ENCODE data around the gene KIR2DL1. TPM values are rescaled to one million over a fixed set of nuclear protein-coding genes. Genes with fewer than 3 reads are reported as not detected.
"Not testable (repeated sequence)": the region's sequence is repeated elsewhere in the genome, so short reads cannot be mapped to it uniquely, and the experiment has no call there.

Gene KIR2DL1
- polyA plus RNA-seq, 3 donors = not detected

GRCh38 chr19:54738715-54739114 lies 30.9 kb upstream of the KIR2DL1 start:
- Histone ChIP-seq H3K4me3 (replicated peaks in 1 of 3; ENCODE audit: low read depth in 2 of 3, low read length in 3 of 3) (no peak overlapping the region), H3K36me3 (replicated peaks in 1 of 2; ENCODE audit: control insufficient read depth in 1 of 2, insufficient read depth in 2 of 2, low read length in 2 of 2) (no peaks in the 10 kb centered on the region), H4K20me1 (ENCODE audit: insufficient read depth, low read length) (no peaks in the 10 kb centered on the region), H3K9me3 (replicated peaks in 1 of 2; ENCODE audit: control insufficient read depth in 1 of 2, insufficient read depth in 1 of 2, low read length in 2 of 2) (peaks cover 2 to 3% of the 10 kb centered on the region in 2 donors), H3K27me3 (ENCODE audit: control insufficient read depth in 2 of 2, insufficient read depth in 2 of 2, low read length in 2 of 2) (no peaks in the 10 kb centered on the region), H3K9ac (ENCODE audit: insufficient read depth, low read length, poor library complexity, severe bottlenecking) (no peak overlapping the region), H3K4me2 (replicated peaks; ENCODE audit: extremely low read depth, low read length, poor library complexity, severe bottlenecking) (no peak overlapping the region), H3K4me1 (ENCODE audit: control insufficient read depth in 1 of 2, insufficient read depth in 2 of 2, low read length in 2 of 2) (peaks cover 10 to 13% of the 10 kb centered on the region in 2 donors), H2AFZ (ENCODE audit: insufficient read depth, low read depth, low read length, poor library complexity, severe bottlenecking) (no peak overlapping the region), H3K27ac (ENCODE audit: low read depth in 1 of 2, low read length in 2 of 2) (no peak overlapping the region), H3K79me2 (ENCODE audit: insufficient read depth, low read length) (no peaks in the 10 kb centered on the region)
- intact Hi-C loops (cut with micrococcal nuclease) = loop anchor here in 1 of 2 donors (2.0 kb wide), 1 partner anchor 110 kb away; no protein-coding TSS in a partner anchor
- H3K4me1 Mint-ChIP-seq = peaks cover 19% of the 10 kb centered on the region
- H3K36me3 Mint-ChIP-seq = peaks cover 0 to 2% of the 10 kb centered on the region in 2 donors
- no peak overlapping the region for H3K4me3 Mint-ChIP-seq
- TF ChIP-seq CTCF (IDR thresholded peaks at IDR 0.05) = no peak
- 95% methylated on average over 1 of the region's 1 CpG for WGBS (ENCODE audit: insufficient coverage)
- no peak overlapping the region for H3K27ac Mint-ChIP-seq
- no peak for DNase-seq
- H3K27me3 Mint-ChIP-seq (ENCODE audit: low read depth in 3 of 3) = peaks cover 5 to 16% (median 8%) of the 10 kb centered on the region in 3 donors
- peaks cover 3 to 20% (median 12%) of the 10 kb centered on the region in 7 donors for H3K9me3 Mint-ChIP-seq

GRCh38 chr19:54739587-54740497 lies 29.8 kb upstream of the KIR2DL1 start:
- DNase-seq = no peak
- H3K4me2 ChIP-seq (replicated peaks; ENCODE audit: extremely low read depth, low read length, poor library complexity, severe bottlenecking) = no peak overlapping the region
- Mint-ChIP-seq H3K36me3 (peaks cover 0 to 2% of the 10 kb centered on the region in 2 donors), H3K27me3 (ENCODE audit: low read depth in 3 of 3) (peaks cover 5 to 9% (median 7%) of the 10 kb centered on the region in 3 donors), H3K9me3 (peaks cover 0 to 9% (median 2%) of the 10 kb centered on the region in 7 donors), H3K27ac (peak overlapping the region in 1 of 7 donors; percentile 52), H3K4me3 (no peak overlapping the region), H3K4me1 (peaks cover 19% of the 10 kb centered on the region)
- H3K36me3 ChIP-seq (replicated peaks in 1 of 2; ENCODE audit: control insufficient read depth in 1 of 2, insufficient read depth in 2 of 2, low read length in 2 of 2) = no peaks in the 10 kb centered on the region
- no peaks in the 10 kb centered on the region for H3K79me2 ChIP-seq (ENCODE audit: insufficient read depth, low read length)
- no peaks in the 10 kb centered on the region for H3K9me3 ChIP-seq (replicated peaks in 1 of 2; ENCODE audit: control insufficient read depth in 1 of 2, insufficient read depth in 1 of 2, low read length in 2 of 2)
- no peak overlapping the region for H3K4me3 ChIP-seq (replicated peaks in 1 of 3; ENCODE audit: low read depth in 2 of 3, low read length in 3 of 3)
- H3K27ac ChIP-seq (ENCODE audit: low read depth in 1 of 2, low read length in 2 of 2) = no peak overlapping the region
- no peak for TF ChIP-seq CTCF (IDR thresholded peaks at IDR 0.05)
- H3K9ac ChIP-seq (ENCODE audit: insufficient read depth, low read length, poor library complexity, severe bottlenecking) = no peak overlapping the region
- 80% methylated on average over 3 of the region's 13 CpGs for WGBS (ENCODE audit: insufficient coverage)
- H3K4me1 ChIP-seq (ENCODE audit: control insufficient read depth in 1 of 2, insufficient read depth in 2 of 2, low read length in 2 of 2) = peaks cover 10 to 13% of the 10 kb centered on the region in 2 donors
- intact Hi-C loops (cut with micrococcal nuclease) = loop anchor here in 1 of 2 donors (2.0 kb wide), 1 partner anchor 109 kb away; no protein-coding TSS in a partner anchor
- H4K20me1 ChIP-seq (ENCODE audit: insufficient read depth, low read length) = no peaks in the 10 kb centered on the region
- no peaks in the 10 kb centered on the region for H3K27me3 ChIP-seq (ENCODE audit: control insufficient read depth in 2 of 2, insufficient read depth in 2 of 2, low read length in 2 of 2)
- H2AFZ ChIP-seq (ENCODE audit: insufficient read depth, low read depth, low read length, poor library complexity, severe bottlenecking) = no peak overlapping the region

GRCh38 chr19:54741950-54742349 lies 27.6 kb upstream of the KIR2DL1 start:
- H3K36me3 ChIP-seq (replicated peaks in 1 of 2; ENCODE audit: control insufficient read depth in 1 of 2, insufficient read depth in 2 of 2, low read length in 2 of 2); H3K4me3 Mint-ChIP-seq; H3K27me3 Mint-ChIP-seq (ENCODE audit: low read depth in 3 of 3); H3K27me3 ChIP-seq (ENCODE audit: control insufficient read depth in 2 of 2, insufficient read depth in 2 of 2, low read length in 2 of 2); H3K4me2 ChIP-seq (replicated peaks; ENCODE audit: extremely low read depth, low read length, poor library complexity, severe bottlenecking); H2AFZ ChIP-seq (ENCODE audit: insufficient read depth, low read depth, low read length, poor library complexity, severe bottlenecking); H3K27ac ChIP-seq (ENCODE audit: low read depth in 1 of 2, low read length in 2 of 2); H4K20me1 ChIP-seq (ENCODE audit: insufficient read depth, low read length); H3K79me2 ChIP-seq (ENCODE audit: insufficient read depth, low read length); H3K36me3 Mint-ChIP-seq; H3K9ac ChIP-seq (ENCODE audit: insufficient read depth, low read length, poor library complexity, severe bottlenecking); H3K4me3 ChIP-seq (replicated peaks in 1 of 3; ENCODE audit: low read depth in 2 of 3, low read length in 3 of 3); H3K9me3 Mint-ChIP-seq; intact Hi-C loops (cut with micrococcal nuclease); H3K9me3 ChIP-seq (replicated peaks in 1 of 2; ENCODE audit: control insufficient read depth in 1 of 2, insufficient read depth in 1 of 2, low read length in 2 of 2): not testable (repeated sequence)
- peak overlapping the region in 4 of 7 donors; percentile 53 to 87 (median 74) for H3K27ac Mint-ChIP-seq
- H3K4me1 ChIP-seq (ENCODE audit: control insufficient read depth in 1 of 2, insufficient read depth in 2 of 2, low read length in 2 of 2) = peaks cover 10 to 14% of the 10 kb centered on the region in 2 donors
- 94% methylated on average over 2 of the region's 5 CpGs for WGBS (ENCODE audit: insufficient coverage)
- DNase-seq = peak; percentile 65 to 81 (median 79)
- peaks cover 21% of the 10 kb centered on the region for H3K4me1 Mint-ChIP-seq
